LNCAP (cell line): Measurements from ENCODE around the gene POLR3E.

Experiments used
- CTCF ChIP-seq: fragments of 450-650 bp; IDR thresholded peaks from 2 replicates; pipeline ENCODE4 v1.5.1; 2017; ENCODE audit warnings: mild to moderate bottlenecking

POLR3E gene

GRCh38 chr16:22346483-22346882 is 49.3 kb downstream of the POLR3E start:
- no peak for TF ChIP-seq CTCF

- no peak for TF ChIP-seq CTCF
These were observed 50.1 kb downstream of the POLR3E start for GRCh38 chr16:22347100-22347820.

- no peak for TF ChIP-seq CTCF
These were observed 51.1 kb downstream of the POLR3E start for GRCh38 chr16:22348291-22348690.

- TF ChIP-seq CTCF, result no peak
These were observed 54.9 kb downstream of the POLR3E start for GRCh38 chr16:22352140-22352539.

- no peak for TF ChIP-seq CTCF
These were observed 55.5 kb downstream of the POLR3E start for GRCh38 chr16:22352723-22353122.

GRCh38 chr16:22353191-22353919 is 56.1 kb downstream of the POLR3E start:
- no peak for TF ChIP-seq CTCF

GRCh38 chr16:22353933-22354541 is 56.8 kb downstream of the POLR3E start:
- TF ChIP-seq CTCF, result no peak
